Anterior cingulate cortex (tissue), 58 donors: ENCODE results near the gene KCTD4.

Source experiments
- DNase-seq, 58 donors: peaks; one replicate each; lab custom pipeline; 2025; lab: John Stamatoyannopoulos, UW

KCTD4 gene

GRCh38 chr13:45179428-45179827 is 21.4 kb downstream of the KCTD4 start:
- DNase-seq: no peak

- DNase-seq: peak in 1 of 58 donors; percentile 17
These were observed 22.3 kb downstream of the KCTD4 start for GRCh38 chr13:45178349-45179162.

GRCh38 chr13:45174478-45174877 is 26.4 kb downstream of the KCTD4 start:
- DNase-seq: no peak

DNA sequence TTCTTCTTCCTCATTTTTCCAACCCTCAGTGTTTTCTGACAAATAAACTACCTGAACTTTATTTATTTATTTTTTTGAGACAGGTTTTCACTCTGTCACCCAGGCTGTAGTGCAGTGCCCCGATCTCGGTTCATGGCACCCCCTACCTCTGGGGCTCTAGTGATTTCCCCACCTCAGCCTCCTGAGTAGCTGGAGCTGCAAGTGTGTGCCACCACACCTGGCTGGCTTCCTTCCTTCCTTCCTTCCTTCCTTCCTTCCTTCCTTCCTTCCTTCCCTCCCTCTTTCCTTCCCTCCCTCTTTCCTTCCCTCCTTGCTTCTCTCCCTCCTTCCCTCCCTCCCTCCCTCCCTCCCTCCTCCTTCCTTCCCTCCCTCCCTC is 32.3 kb downstream of the KCTD4 start:
- DNase-seq: no peak

- DNase-seq: no peak
These were observed 33.0 kb downstream of the KCTD4 start for GRCh38 chr13:45167611-45168554.

DNA sequence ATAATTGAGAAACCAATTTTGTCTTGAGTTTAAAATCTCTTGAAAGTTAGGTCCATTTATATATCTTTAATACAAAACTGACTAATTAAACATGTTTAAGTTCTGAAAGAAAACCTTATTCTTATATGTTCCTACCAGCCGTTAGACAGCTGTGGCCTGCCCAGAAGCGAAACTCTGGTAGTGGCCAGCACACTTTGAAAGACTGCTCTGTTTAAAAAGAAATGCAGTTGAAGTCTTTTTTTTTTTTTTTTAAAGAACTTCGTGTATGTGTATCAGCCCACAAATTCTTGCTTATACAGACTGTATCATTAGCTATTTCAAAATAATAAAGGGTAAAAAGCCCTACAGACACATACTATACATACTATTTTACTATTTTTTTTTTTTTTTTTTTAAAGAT is 34.0 kb downstream of the KCTD4 start:
- DNase-seq: no peak

GRCh38 chr13:45162821-45163220 is 38.0 kb downstream of the KCTD4 start:
- no peak for DNase-seq

GRCh38 chr13:45162194-45162593 is 38.7 kb downstream of the KCTD4 start:
- peak in 1 of 58 donors; percentile 3 for DNase-seq

GRCh38 chr13:45156565-45157361 is 44.1 kb downstream of the KCTD4 start:
- no peak for DNase-seq

DNA sequence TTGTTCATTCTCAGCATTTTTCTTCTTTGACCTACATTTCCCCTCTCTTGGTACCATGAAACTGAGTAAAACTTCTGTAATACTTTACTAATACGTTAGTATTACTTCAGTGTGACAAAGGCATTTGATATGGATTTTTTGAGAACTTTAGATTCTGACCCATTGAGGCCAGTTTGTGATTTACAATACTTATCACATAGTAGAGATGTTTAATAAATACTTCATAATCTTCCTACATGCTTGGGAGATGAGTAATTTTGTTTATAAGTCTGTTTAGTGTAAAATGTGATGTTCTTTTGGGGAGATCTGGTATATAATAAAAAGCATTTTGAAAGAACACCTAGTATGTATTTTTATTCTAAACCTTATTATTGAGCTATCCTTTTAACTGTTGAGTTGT is 50.9 kb downstream of the KCTD4 start:
- no peak for DNase-seq

DNA sequence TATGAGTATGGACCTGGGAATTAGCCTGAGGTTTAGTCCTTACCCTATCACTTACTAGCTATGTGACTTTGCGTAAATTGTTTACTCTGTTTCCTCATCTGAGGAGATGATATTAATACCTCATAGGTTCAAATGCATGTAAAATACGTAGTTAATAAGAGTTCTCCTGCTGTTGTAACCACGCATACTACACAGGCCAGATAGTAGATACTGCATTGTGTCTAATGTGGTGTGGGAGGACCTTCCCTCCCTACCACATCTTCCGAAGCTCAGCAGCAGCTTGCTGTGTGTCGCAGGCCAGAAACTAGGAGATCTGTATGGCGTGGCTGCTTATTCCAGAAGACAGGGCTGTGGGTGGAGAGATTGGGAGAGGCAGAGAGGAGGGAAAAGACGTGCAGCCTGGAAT is 57.5 kb downstream of the KCTD4 start:
- peak in 30 of 58 donors; percentile 2 to 69 (median 8) for DNase-seq
